PFSK-1 (cell line): ENCODE results near the gene HACD1.

Experiments
- POLR2AphosphoS5 ChIP-seq: IDR thresholded peaks from 2 replicates; pipeline ENCODE4 v1.6.1; 2012; ENCODE audit warnings: low read depth, mild to moderate bottlenecking, control low read depth, low read length, moderate library complexity
- TAF1 ChIP-seq: IDR thresholded peaks from 2 replicates; pipeline ENCODE4 v1.6.1; 2012; ENCODE audit warnings: low read length, control low read depth, borderline replicate concordance; ENCODE audit not compliant: insufficient read depth

GRCh38 chr10:17557459-17557858 is 59.7 kb downstream of the HACD1 start:
- TF ChIP-seq POLR2AphosphoS5 (no peak), TAF1 (no peak)
